GM12801 (cell line): ENCODE results near the gene CUX1.

Experiments used
- CTCF ChIP-seq: IDR thresholded peaks from one replicate; pipeline ENCODE4 v1.5.1; 2011; ENCODE audit warnings: control low read depth; ENCODE audit not compliant: insufficient read length; ENCODE audit errors: extremely low read depth

CUX1 gene

GRCh38 chr7:101983147-101983811 is 165.9 kb downstream of the CUX1 start:
- TF ChIP-seq CTCF = no peak

- no peak for TF ChIP-seq CTCF
These were observed 166.9 kb downstream of the CUX1 start for GRCh38 chr7:101984133-101984879.

GRCh38 chr7:101985057-101985902 is 167.9 kb downstream of the CUX1 start:
- no peak for TF ChIP-seq CTCF

GRCh38 chr7:101985903-101986734 is 168.7 kb downstream of the CUX1 start:
- no peak for TF ChIP-seq CTCF

GRCh38 chr7:101987494-101987893 is 170.1 kb downstream of the CUX1 start:
- no peak for TF ChIP-seq CTCF

GRCh38 chr7:101988513-101988912 is 171.1 kb downstream of the CUX1 start:
- TF ChIP-seq CTCF = no peak

- TF ChIP-seq CTCF = no peak
These were observed 171.7 kb downstream of the CUX1 start for GRCh38 chr7:101989101-101989500.
